Astrocyte of the spinal cord (primary cell): ENCODE results near the gene ZIC1.

Source experiments
- DNase-seq: peaks from one replicate; pipeline ENCODE4 v3.0.0; 2011; ENCODE audit warnings: low read depth, low spot score
- H3K4me3 ChIP-seq: 2 replicates; pipeline ENCODE4 v1.5.1; 2011; ENCODE audit warnings: low read depth, mild to moderate bottlenecking, low read length, moderate library complexity
- CTCF ChIP-seq: IDR thresholded peaks from 2 replicates; pipeline ENCODE4 v1.5.1; 2012; ENCODE audit warnings: low read depth, mild to moderate bottlenecking, low read length, inconsistent platforms
- in situ Hi-C: cut with HindIII; loops from 2 replicates; pipeline ENCODE4 v1.10.0; 2017; ENCODE audit warnings: low sequenced_read_pairs

ZIC1 gene

GRCh38 chr3:147370349-147370748 is 38.8 kb upstream of the ZIC1 start:
- H3K4me3 ChIP-seq: peak overlapping the region; percentile 53
- in situ Hi-C loops: no loop called here
- peak; percentile 63 for DNase-seq
- TF ChIP-seq CTCF: no peak

GRCh38 chr3:147371140-147371539 is 38.0 kb upstream of the ZIC1 start:
- TF ChIP-seq CTCF: no peak
- DNase-seq: no peak
- in situ Hi-C loops: no loop called here
- H3K4me3 ChIP-seq: no peak overlapping the region

- in situ Hi-C loops: no loop called here
- TF ChIP-seq CTCF: no peak
- no peak overlapping the region for H3K4me3 ChIP-seq
- no peak for DNase-seq
These were observed 37.3 kb upstream of the ZIC1 start for GRCh38 chr3:147371771-147372340.

- in situ Hi-C loops: no loop called here
- no peak for DNase-seq
- no peak overlapping the region for H3K4me3 ChIP-seq
- no peak for TF ChIP-seq CTCF
These were observed 36.6 kb upstream of the ZIC1 start for GRCh38 chr3:147372525-147373027.

GRCh38 chr3:147373301-147373700 is 35.9 kb upstream of the ZIC1 start:
- no peak for TF ChIP-seq CTCF
- in situ Hi-C loops: no loop called here
- DNase-seq: no peak
- no peak overlapping the region for H3K4me3 ChIP-seq

GRCh38 chr3:147377412-147378367 is 31.5 kb upstream of the ZIC1 start:
- TF ChIP-seq CTCF: no peak
- no peak for DNase-seq
- H3K4me3 ChIP-seq: no peak overlapping the region
- in situ Hi-C loops: loop anchor here (25.0 kb wide), 2 partner anchors 565 to 710 kb away; no protein-coding TSS in a partner anchor
